ENCODE measurements around the gene YPEL2.

Gene YPEL2

GRCh38 chr17:59342681-59343131 is 11.3 kb downstream of the YPEL2 start:
- H3K27me3 Mint-ChIP-seq, result no peaks in the 10 kb centered on the region
- peak overlapping the region; percentile 83 for H3K27ac Mint-ChIP-seq
- peaks cover 40% of the 10 kb centered on the region for H3K4me1 Mint-ChIP-seq
- H3K9me3 Mint-ChIP-seq, result no peaks in the 10 kb centered on the region
- DNase-seq (peak; percentile 40), ATAC-seq (peak; percentile 97)
- peaks cover 2% of the 10 kb centered on the region for H3K36me3 Mint-ChIP-seq (ENCODE audit: low read depth)
- peak overlapping the region; percentile 28 for H3K4me3 Mint-ChIP-seq

DNA sequence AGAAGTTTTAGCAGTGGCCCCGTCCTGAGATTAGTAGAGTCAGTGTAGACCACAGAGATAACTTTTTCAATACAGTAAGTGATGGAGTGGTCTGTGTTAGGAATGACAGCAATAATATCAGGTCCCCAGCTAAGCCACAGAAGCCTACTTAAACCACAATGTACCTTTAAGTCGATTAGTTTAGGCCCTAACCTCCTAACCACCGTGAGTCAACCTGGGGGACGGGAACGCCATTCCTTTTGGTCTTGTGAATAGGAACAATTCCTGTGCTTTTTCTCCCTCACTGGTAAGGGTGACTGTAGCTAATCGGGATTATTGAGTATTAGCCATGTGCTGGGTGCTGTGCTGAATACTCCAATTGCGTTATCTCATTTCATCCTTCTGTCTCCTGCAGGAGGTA is 14.0 kb downstream of the YPEL2 start:
- H3K4me3 Mint-ChIP-seq, result no peak overlapping the region
- no peak overlapping the region for H3K27ac Mint-ChIP-seq
- no peak for ATAC-seq
- H3K36me3 Mint-ChIP-seq (ENCODE audit: low read depth), result peaks cover 2% of the 10 kb centered on the region
- peaks cover 45% of the 10 kb centered on the region for H3K4me1 Mint-ChIP-seq
- no peaks in the 10 kb centered on the region for H3K9me3 Mint-ChIP-seq
- DNase-seq, result no peak
- no peaks in the 10 kb centered on the region for H3K27me3 Mint-ChIP-seq

DNA sequence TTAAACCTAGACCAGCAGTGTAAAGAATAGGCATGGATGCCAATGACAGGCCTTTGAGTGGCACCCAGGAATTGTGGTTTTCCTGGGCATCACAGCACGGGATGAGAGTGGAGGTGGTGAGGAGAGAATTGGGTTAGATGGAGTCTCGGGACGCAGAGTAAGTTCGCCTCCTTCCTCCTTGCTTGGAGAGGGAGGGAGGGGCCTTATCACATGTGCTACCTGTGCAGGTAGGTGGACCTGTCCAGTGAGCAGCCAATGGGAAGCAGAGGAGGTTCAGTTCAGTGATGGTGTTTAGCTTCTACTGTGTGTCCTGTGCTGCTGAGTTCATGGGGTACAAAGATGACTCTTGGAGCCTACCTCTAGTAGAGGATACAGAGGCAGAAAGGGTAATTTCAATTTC is 14.9 kb downstream of the YPEL2 start:
- Mint-ChIP-seq H3K36me3 (ENCODE audit: low read depth) (peaks cover 2% of the 10 kb centered on the region), H3K27me3 (no peaks in the 10 kb centered on the region), H3K27ac (no peak overlapping the region), H3K9me3 (no peaks in the 10 kb centered on the region), H3K4me1 (peaks cover 46% of the 10 kb centered on the region), H3K4me3 (no peak overlapping the region)
- DNase-seq (no peak), ATAC-seq (no peak)

- Mint-ChIP-seq H3K27me3 (no peaks in the 10 kb centered on the region), H3K9me3 (no peaks in the 10 kb centered on the region), H3K36me3 (ENCODE audit: low read depth) (peaks cover 2% of the 10 kb centered on the region), H3K4me3 (no peak overlapping the region), H3K4me1 (peaks cover 47% of the 10 kb centered on the region), H3K27ac (no peak overlapping the region)
- DNase-seq, result no peak
- no peak for ATAC-seq
Observed at GRCh38 chr17:59346876-59347407, 15.5 kb downstream of the YPEL2 start.

- ATAC-seq (no peak), DNase-seq (no peak)
- peaks cover 47% of the 10 kb centered on the region for H3K4me1 Mint-ChIP-seq
- no peak overlapping the region for H3K27ac Mint-ChIP-seq
- no peaks in the 10 kb centered on the region for H3K27me3 Mint-ChIP-seq
- H3K9me3 Mint-ChIP-seq, result no peaks in the 10 kb centered on the region
- peaks cover 2% of the 10 kb centered on the region for H3K36me3 Mint-ChIP-seq (ENCODE audit: low read depth)
- no peak overlapping the region for H3K4me3 Mint-ChIP-seq
Observed at GRCh38 chr17:59347975-59348391, 16.5 kb downstream of the YPEL2 start.

- H3K4me3 Mint-ChIP-seq, result no peak overlapping the region
- peaks cover 2% of the 10 kb centered on the region for H3K36me3 Mint-ChIP-seq (ENCODE audit: low read depth)
- H3K27ac Mint-ChIP-seq, result no peak overlapping the region
- no peaks in the 10 kb centered on the region for H3K27me3 Mint-ChIP-seq
- ATAC-seq (no peak), DNase-seq (no peak)
- H3K4me1 Mint-ChIP-seq, result peaks cover 48% of the 10 kb centered on the region
- H3K9me3 Mint-ChIP-seq, result no peaks in the 10 kb centered on the region
Observed at GRCh38 chr17:59349178-59349577, 17.7 kb downstream of the YPEL2 start.

DNA sequence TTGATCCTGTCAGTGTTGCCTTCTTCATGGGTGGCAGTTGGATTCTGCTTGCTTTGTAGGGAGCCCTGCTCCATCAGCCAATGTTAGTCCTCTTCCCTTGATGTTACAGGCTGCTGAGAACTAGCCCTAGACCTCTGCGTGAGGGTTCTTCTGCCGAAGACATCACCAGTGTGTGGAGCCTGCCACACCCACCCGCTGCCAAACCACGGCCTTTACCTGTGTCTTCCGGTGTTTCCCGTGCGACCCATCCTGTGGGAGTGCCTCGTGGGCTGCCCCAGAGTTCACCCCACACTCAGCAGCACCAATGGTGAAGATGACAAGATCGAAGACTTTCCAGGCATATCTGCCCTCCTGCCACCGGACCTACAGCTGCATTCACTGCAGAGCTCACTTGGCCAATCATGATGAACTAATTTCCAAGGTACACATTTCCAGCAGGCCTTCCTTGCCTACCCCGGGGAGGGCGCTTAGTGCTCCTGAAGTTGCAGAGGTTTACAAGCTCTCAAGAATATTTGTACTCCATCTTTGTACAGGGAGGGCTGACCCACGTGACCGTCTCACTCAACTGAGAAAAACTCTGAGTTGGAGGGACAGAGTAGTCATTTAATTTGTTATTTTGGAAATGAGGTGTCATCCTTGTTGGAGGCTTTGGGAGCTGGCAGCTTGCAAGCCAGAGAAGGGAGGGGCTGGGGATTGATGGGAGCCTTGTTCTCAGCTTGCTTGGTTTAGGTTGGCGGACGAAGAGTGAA is 21.8 kb downstream of the YPEL2 start:
- peaks cover 9% of the 10 kb centered on the region for H3K36me3 Mint-ChIP-seq (ENCODE audit: low read depth)
- no peaks in the 10 kb centered on the region for H3K9me3 Mint-ChIP-seq
- ATAC-seq (no peak), DNase-seq (no peak)
- no peak overlapping the region for H3K4me3 Mint-ChIP-seq
- peaks cover 62% of the 10 kb centered on the region for H3K4me1 Mint-ChIP-seq
- H3K27ac Mint-ChIP-seq, result no peak overlapping the region
- H3K27me3 Mint-ChIP-seq, result no peaks in the 10 kb centered on the region

GRCh38 chr17:59353936-59354755 is 22.7 kb downstream of the YPEL2 start:
- Mint-ChIP-seq H3K4me3 (no peak overlapping the region), H3K9me3 (no peaks in the 10 kb centered on the region), H3K36me3 (ENCODE audit: low read depth) (peaks cover 9% of the 10 kb centered on the region), H3K27ac (no peak overlapping the region), H3K27me3 (no peaks in the 10 kb centered on the region), H3K4me1 (peaks cover 65% of the 10 kb centered on the region)
- ATAC-seq (no peak), DNase-seq (no peak)

GRCh38 chr17:59355030-59355701 is 23.7 kb downstream of the YPEL2 start:
- Mint-ChIP-seq H3K9me3 (no peaks in the 10 kb centered on the region), H3K4me3 (no peak overlapping the region), H3K27ac (peak overlapping the region; percentile 3), H3K4me1 (peaks cover 69% of the 10 kb centered on the region), H3K36me3 (ENCODE audit: low read depth) (peaks cover 9% of the 10 kb centered on the region), H3K27me3 (no peaks in the 10 kb centered on the region)
- ATAC-seq, result no peak
- no peak for DNase-seq

GRCh38 chr17:59355702-59356325 is 24.4 kb downstream of the YPEL2 start:
- no peak overlapping the region for H3K27ac Mint-ChIP-seq
- H3K4me1 Mint-ChIP-seq, result peaks cover 72% of the 10 kb centered on the region

DNA sequence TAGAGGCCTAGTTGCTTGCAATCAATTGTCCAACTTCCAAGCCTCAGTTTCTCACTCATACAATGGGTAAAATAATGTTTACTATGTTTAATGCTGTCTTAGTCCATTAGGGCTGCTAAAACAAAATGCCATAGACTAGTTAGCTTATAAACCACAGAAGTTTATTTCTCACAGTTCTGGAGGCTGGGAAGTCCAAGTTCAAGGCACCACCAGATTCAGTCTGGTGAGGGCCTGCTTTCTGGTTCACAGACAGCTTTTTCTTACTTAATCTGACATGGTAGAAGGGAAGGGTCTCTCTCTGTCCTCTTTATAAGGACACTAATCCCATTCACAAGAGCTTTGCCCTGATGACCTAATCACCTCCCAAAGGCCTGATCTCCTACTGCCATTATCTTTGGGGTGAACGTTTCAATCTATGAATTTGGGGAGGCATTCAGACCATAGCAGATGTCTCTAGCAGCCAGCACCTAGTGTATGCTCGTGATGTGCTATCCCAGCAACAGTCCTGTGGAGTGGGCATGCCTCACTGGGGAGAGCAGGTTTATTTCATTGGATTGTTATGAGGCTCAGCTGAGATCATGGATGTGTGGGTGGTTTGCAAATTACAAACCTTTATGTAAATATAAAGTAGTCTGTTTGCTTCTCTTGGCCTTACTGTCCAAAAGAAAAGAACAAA is 25.2 kb downstream of the YPEL2 start:
- Mint-ChIP-seq H3K27me3 (no peaks in the 10 kb centered on the region), H3K36me3 (ENCODE audit: low read depth) (peaks cover 9% of the 10 kb centered on the region)

More at GRCh38 chr17:59355702-59356325, 24.4 kb downstream of the YPEL2 start:
- no peaks in the 10 kb centered on the region for H3K27me3 Mint-ChIP-seq
- ATAC-seq (no peak), DNase-seq (no peak)
- peaks cover 9% of the 10 kb centered on the region for H3K36me3 Mint-ChIP-seq (ENCODE audit: low read depth)
- H3K9me3 Mint-ChIP-seq, result no peaks in the 10 kb centered on the region
- no peak overlapping the region for H3K4me3 Mint-ChIP-seq

GRCh38 chr17:59357219-59357697 is 25.8 kb downstream of the YPEL2 start:
- H3K4me1 Mint-ChIP-seq, result peaks cover 78% of the 10 kb centered on the region
- peaks cover 9% of the 10 kb centered on the region for H3K36me3 Mint-ChIP-seq (ENCODE audit: low read depth)
- H3K27me3 Mint-ChIP-seq, result no peaks in the 10 kb centered on the region
- H3K4me3 Mint-ChIP-seq, result no peak overlapping the region
- H3K9me3 Mint-ChIP-seq, result no peaks in the 10 kb centered on the region
- DNase-seq (no peak), ATAC-seq (no peak)
- no peak overlapping the region for H3K27ac Mint-ChIP-seq

More for the DNA sequence above, 25.2 kb downstream of the YPEL2 start:
- DNase-seq, result no peak
- no peak for ATAC-seq
- peaks cover 78% of the 10 kb centered on the region for H3K4me1 Mint-ChIP-seq
- no peak overlapping the region for H3K27ac Mint-ChIP-seq
- no peak overlapping the region for H3K4me3 Mint-ChIP-seq
- no peaks in the 10 kb centered on the region for H3K9me3 Mint-ChIP-seq

DNA sequence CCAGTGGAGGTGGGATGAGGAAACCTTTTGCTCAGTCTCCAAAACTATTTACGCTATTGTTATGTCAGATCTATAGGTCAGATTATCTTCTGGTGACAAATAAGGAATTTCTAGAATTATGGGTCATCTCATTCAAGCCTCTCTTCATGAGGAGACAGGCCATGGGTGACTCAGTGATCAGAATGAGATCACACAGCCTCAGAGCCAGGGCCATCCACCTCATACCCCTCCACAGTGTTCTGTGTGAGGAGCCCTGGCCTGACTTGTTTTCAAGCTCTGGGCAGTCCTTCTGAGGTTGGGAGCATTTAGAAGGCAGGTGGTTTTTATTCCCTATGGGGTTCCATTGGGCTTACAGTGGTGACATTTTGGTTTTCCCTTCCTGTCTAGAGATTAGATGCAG is 26.5 kb downstream of the YPEL2 start:
- peaks cover 78% of the 10 kb centered on the region for H3K4me1 Mint-ChIP-seq
- no peaks in the 10 kb centered on the region for H3K9me3 Mint-ChIP-seq

More for the DNA sequence above, 26.5 kb downstream of the YPEL2 start:
- H3K27ac Mint-ChIP-seq, result peak overlapping the region; percentile 65
- DNase-seq, result no peak
- H3K4me3 Mint-ChIP-seq, result no peak overlapping the region
- no peak for ATAC-seq
- H3K36me3 Mint-ChIP-seq (ENCODE audit: low read depth), result peaks cover 9% of the 10 kb centered on the region
- H3K27me3 Mint-ChIP-seq, result no peaks in the 10 kb centered on the region
